NCI-H446 treated with DMSO at 0.1 percent for 48 hours (cell line): ENCODE measurements around the gene ZNF202.
A peak's percentile ranks its signal among the peaks of the same experiment; 100 is the strongest.
"Not testable (repeated sequence)": the region's sequence is repeated elsewhere in the genome, so short reads cannot be mapped to it uniquely, and the experiment has no call there.

ENCODE experiments used
- DNase-seq: peaks from one replicate; lab custom pipeline; 2025; lab: John Stamatoyannopoulos, UW

ZNF202 gene

GRCh38 chr11:123740787-123741158, 687 bp downstream of the ZNF202 start:
- no peak for DNase-seq

DNA sequence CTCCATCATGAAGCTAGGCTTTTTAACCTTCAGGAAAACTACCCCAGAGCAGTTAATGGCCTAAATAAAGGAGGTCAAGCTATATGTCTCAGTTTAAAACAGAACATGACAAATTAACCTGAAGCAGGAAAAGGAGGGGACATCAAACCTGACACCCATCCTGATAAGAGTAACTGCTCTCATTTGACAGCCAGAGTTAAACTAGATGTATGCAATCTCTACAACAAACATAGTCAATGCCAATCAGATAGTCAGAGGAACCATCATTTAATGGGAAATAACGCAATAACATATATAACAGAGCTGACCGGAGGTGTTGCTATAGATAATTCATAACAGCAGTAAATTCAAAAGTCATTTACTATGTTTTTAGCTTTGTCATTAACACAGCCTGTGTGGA, 3.1 kb downstream of the ZNF202 start:
- DNase-seq, result no peak

- DNase-seq, result no peak
Measured at GRCh38 chr11:123736769-123737168, 4.7 kb downstream of the ZNF202 start.

GRCh38 chr11:123729602-123730001, 11.9 kb downstream of the ZNF202 start:
- no peak for DNase-seq

DNA sequence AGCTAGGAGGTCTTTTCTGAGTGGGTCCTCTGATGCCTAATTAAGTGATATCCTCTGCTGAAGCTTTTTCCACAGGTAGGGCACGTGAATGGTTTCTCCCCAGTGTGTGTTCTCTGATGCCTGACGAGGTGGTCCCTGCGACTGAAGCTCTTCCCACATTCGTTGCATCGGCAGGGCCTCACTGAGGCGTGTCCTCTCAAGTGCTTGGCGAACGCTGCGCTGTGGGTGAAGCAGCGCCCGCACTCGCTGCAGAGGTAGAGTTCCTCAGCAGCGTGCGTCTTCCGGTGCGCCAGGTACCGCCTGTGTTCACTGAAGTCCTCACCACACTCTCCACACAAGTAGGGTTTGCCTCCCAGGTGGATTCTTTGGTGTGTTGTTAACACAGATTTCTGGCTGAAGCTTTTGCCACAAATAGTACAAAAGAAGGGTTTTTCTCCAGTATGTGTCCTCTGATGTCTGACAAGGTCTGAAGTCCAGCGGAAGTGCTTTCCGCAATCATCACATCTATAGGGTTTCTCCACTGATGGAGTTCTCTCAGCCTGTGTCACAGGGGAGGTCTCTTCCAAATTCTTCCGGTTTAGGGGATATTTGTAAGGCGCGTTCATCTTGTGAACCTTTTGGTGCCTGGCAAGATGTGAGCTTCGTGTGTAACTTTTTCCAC, 15.3 kb downstream of the ZNF202 start:
- no peak for DNase-seq

GRCh38 chr11:123719452-123719851, 22.0 kb downstream of the ZNF202 start:
- DNase-seq, result no peak

DNA sequence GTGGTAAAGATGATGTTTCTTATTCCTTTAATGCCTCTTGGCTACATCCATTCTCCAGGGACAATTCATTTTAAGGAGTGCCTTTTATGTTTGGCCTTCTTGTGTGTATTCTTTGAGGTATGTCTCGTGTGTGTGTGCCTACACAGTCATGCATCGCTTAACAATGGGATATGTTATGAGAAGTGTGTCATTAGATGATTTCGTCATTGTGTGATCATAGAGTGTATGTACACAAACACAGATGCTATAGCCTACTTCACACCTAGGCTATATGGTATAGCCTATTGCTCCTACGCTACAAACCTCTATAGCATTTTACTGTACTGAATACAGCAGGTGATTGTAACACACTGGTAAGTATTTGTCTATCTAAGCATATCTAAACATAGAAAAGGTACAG, 23.0 kb downstream of the ZNF202 start:
- DNase-seq, result no peak

GRCh38 chr11:123718063-123718462, 23.4 kb downstream of the ZNF202 start:
- no peak for DNase-seq

DNA sequence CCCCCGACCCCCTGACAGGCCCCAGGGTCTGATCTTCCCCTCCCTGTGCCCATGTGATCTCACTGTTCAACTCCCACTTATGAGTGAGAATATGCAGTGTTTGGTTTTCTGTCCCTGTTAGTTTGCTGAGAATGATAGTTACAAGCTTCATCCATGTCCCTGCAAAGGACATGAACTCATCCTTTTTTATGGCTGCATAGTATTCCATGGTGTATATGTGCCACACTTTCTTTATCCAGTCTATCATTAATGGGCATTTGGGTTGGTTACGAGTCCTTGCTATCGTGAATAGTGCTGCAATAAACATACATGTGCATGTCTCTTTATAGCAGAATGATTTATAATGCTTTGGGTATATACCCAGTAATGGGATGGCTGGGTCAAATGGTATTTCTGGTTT, 28.8 kb downstream of the ZNF202 start:
- not testable (repeated sequence) for DNase-seq

DNA sequence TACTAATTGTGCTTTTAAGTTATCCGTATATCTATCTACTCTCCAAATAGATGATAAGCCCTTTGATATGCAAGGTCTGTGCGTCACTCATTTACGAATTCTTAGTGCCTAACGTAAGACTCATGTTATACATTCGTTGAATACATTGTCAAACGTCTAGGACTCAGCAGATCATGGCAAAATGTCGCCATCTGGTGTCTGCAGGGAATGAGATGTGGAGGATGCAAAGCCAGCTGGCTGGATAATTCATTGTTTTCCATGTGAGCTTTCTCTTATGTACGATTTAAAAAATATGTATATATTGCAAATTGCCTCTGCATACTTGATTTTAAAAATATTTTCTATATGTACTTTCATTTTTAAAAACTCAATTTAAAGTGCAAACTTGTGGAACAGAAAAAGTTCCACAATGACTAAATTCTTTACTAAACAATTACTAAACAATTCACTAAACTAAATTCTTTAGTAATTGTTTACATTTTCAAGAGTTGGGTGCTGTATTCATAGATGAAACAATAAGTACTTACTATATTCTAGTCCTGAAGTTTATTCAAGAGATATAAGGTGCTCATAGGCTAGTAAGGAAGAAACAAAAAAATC, 33.8 kb downstream of the ZNF202 start:
- DNase-seq, result peak; percentile 61

- DNase-seq, result no peak
Measured at GRCh38 chr11:123707206-123707605, 34.3 kb downstream of the ZNF202 start.

- no peak for DNase-seq
Measured at GRCh38 chr11:123704341-123704740, 37.1 kb downstream of the ZNF202 start.

GRCh38 chr11:123702696-123703095, 38.8 kb downstream of the ZNF202 start:
- DNase-seq, result no peak

DNA sequence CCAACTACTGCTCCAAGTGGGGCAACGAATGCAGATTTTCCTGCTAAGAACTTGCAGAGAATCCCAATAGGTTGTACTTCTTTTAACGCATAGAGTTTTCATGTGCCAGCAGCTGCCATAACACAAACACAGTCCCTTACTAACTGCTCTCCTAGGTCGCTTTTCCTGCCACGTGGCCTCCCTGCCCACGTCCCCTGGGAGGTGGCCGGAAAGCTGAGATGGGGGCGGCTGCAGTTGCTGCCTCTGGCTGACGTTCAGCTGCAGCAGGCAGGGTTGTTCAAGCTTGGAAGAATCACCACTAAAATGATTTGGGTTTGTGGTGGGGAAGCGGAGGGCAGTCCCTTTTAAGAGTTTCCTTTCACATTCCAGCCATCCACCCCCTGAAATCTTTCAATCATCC, 39.3 kb downstream of the ZNF202 start:
- DNase-seq, result no peak

GRCh38 chr11:123700772-123701171, 40.7 kb downstream of the ZNF202 start:
- no peak for DNase-seq

DNA sequence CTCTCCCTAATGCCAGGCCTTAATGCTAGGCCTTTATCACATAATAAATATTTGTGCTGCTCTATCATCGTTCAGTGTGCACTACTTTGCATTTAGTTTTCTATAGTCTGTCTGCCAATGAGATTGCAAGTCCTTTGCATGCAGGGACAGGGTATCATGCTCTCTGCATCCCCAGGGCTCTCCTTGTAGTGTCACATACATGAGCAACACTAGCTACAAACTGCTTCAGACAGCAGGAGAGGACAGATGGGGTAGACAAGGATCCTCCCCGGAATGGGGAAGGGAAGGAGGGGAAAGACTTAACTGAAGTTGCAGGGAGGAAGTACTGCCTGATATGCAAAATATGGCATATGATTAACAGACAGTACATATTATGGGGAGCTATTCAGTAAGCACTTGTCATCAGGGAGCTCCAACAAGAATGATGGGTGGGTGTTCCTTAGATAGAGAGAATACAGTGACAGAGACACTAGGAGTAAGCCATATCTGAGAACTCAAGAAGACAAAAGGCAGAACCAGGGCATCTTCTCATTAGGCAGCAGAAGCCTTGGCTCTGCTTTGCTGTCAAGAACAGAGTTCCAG, 42.8 kb downstream of the ZNF202 start:
- no peak for DNase-seq

DNA sequence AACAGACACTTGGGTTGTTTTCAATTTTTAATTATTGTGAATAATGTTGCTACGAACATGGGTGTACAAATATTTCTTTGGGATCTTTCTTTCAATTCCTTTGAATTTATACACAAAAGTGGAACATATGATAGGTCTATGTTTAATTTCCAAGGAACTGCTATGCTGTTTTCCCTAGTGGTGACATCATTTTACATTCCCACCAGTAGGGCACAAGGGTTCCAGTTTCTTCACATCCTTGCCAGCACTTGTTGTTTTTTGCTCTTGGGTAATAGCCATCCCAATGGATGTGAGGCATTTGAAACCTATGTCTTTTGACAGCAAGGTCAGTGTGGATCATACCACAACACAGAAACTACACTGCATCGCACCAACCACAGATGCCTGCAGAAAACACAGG, 45.3 kb downstream of the ZNF202 start:
- DNase-seq, result no peak

GRCh38 chr11:123695231-123695630, 46.2 kb downstream of the ZNF202 start:
- no peak for DNase-seq

- DNase-seq, result no peak
Measured at GRCh38 chr11:123694551-123694950, 46.9 kb downstream of the ZNF202 start.

GRCh38 chr11:123692961-123693360, 48.5 kb downstream of the ZNF202 start:
- DNase-seq, result no peak

- no peak for DNase-seq
Measured at GRCh38 chr11:123690485-123690884, 51.0 kb downstream of the ZNF202 start.

- no peak for DNase-seq
Measured at GRCh38 chr11:123684601-123685000, 56.9 kb downstream of the ZNF202 start.

DNA sequence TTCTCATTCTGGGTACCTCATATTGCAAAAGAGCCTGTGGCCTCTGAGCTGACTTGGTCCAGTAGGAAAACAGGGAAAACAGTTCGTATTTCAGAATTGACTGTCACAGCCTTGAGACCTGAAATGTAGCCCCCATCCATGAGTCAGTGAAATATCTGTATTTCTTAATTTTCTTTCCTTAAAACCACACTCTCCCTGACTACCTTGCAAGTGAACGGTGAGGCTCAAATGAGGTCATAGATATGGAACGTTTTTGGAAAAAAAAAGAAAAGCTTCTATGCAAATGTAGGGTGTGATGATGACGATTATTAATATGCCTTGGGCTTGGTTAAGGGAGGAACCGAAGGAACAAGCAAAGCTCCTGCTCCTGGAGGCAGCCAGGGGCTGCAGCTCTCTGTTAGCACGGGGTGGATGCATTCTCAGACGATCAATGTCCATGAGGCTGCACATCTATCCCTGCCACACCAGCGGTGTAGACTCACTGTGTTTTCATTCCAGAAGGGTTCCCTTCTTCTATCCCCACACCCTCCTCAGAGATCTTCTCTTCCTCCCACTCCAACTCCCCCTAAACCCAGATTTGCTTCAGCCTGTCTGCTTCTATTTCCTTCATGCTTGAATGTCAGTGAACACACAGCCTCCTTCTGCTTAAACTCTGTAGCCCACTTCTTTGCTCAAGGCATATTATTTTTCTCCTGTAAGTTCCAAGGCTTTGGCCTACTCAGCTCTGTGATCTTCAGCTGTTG, 57.9 kb downstream of the ZNF202 start:
- DNase-seq, result no peak
